H9 (cell line): Measurements from ENCODE around the gene TLE6. TPM values are rescaled to one million over a fixed set of nuclear protein-coding genes. Genes with fewer than 3 reads are reported as not detected.
"Not testable (repeated sequence)": the region's sequence is repeated elsewhere in the genome, so short reads cannot be mapped to it uniquely, and the experiment has no call there.

Experiments
- DNase-seq: peaks from one replicate; pipeline ENCODE4 v3.0.0-alpha.2; 2017
- H2AFZ ChIP-seq: one replicate; pipeline ENCODE4 v1.6.1; 2013; ENCODE audit warnings: mild to moderate bottlenecking, low read length, control low read depth, moderate library complexity
- H2AK5ac ChIP-seq: 2 replicates; pipeline ENCODE4 v1.6.1; 2013; ENCODE audit warnings: low read length, control low read depth, mixed read lengths; ENCODE audit not compliant: insufficient read length
- H2BK120ac ChIP-seq: one replicate; pipeline ENCODE4 v1.6.1; 2013; ENCODE audit warnings: low read depth, mild to moderate bottlenecking, low read length, control low read depth, inconsistent platforms; ENCODE audit not compliant: poor library complexity, severe bottlenecking
- H2BK12ac ChIP-seq: 2 replicates; pipeline ENCODE4 v1.6.1; 2013; ENCODE audit warnings: low read length, control low read depth, mixed read lengths, low read depth; ENCODE audit not compliant: insufficient read length
- H2BK15ac ChIP-seq: 2 replicates; pipeline ENCODE4 v1.6.1; 2013; ENCODE audit warnings: low read depth, low read length, control low read depth
- H2BK20ac ChIP-seq: one replicate; pipeline ENCODE4 v1.6.1; 2013; ENCODE audit warnings: low read depth, mild to moderate bottlenecking, low read length, control low read depth, inconsistent platforms; ENCODE audit not compliant: poor library complexity, severe bottlenecking
- H2BK5ac ChIP-seq: 2 replicates; pipeline ENCODE4 v1.6.1; 2013; ENCODE audit warnings: low read length, control low read depth, mixed read lengths; ENCODE audit not compliant: insufficient read length
- H3K14ac ChIP-seq: 2 replicates; pipeline ENCODE4 v1.6.1; 2013; ENCODE audit warnings: low read length, control low read depth; ENCODE audit not compliant: insufficient read depth
- H3K18ac ChIP-seq: 2 replicates; pipeline ENCODE4 v1.6.1; 2013; ENCODE audit warnings: low read depth, mild to moderate bottlenecking, mixed read lengths, low read length, control low read depth; ENCODE audit not compliant: insufficient read length
- H3K23ac ChIP-seq: 2 replicates; pipeline ENCODE4 v1.6.1; 2013; ENCODE audit warnings: low read length, control low read depth, mixed read lengths, low read depth; ENCODE audit not compliant: insufficient read length
- H3K23me2 ChIP-seq: 2 replicates; pipeline ENCODE4 v1.6.1; 2013; ENCODE audit warnings: low read depth, mild to moderate bottlenecking, mixed read lengths, low read length, control low read depth; ENCODE audit not compliant: insufficient read length, poor library complexity, severe bottlenecking
- H3K27ac ChIP-seq: 2 replicates; pipeline ENCODE4 v1.5.1; 2013; ENCODE audit warnings: low read length, control low read depth, mixed read lengths, low read depth; ENCODE audit not compliant: insufficient read length
- H3K27me3 ChIP-seq: 2 replicates; pipeline ENCODE4 v1.6.1; 2013; ENCODE audit warnings: low read length, control low read depth, inconsistent platforms; ENCODE audit not compliant: insufficient read depth
- H3K4ac ChIP-seq: 2 replicates; pipeline ENCODE4 v1.6.1; 2013; ENCODE audit warnings: low read depth, mild to moderate bottlenecking, control low read depth, inconsistent platforms, low read length, moderate library complexity
- H3K4me1 ChIP-seq: 2 replicates; pipeline ENCODE4 v1.6.1; 2013; ENCODE audit warnings: low read length, control low read depth, inconsistent platforms; ENCODE audit not compliant: insufficient read depth
- H3K4me2 ChIP-seq: 2 replicates; pipeline ENCODE4 v1.6.1; 2013; ENCODE audit warnings: low read length, control low read depth, mixed read lengths; ENCODE audit not compliant: insufficient read length, insufficient read depth
- H3K56ac ChIP-seq: 2 replicates; pipeline ENCODE4 v1.6.1; 2013; ENCODE audit warnings: low read depth, mild to moderate bottlenecking, mixed read lengths, low read length, control low read depth; ENCODE audit not compliant: insufficient read length
- H3K79me1 ChIP-seq: 2 replicates; pipeline ENCODE4 v1.6.1; 2013; ENCODE audit warnings: low read depth, mild to moderate bottlenecking, moderate library complexity, low read length, control low read depth, inconsistent platforms; ENCODE audit not compliant: insufficient read depth, poor library complexity, severe bottlenecking
- H3K79me2 ChIP-seq: 2 replicates; pipeline ENCODE4 v1.6.1; 2013; ENCODE audit warnings: low read length, control low read depth, inconsistent platforms; ENCODE audit not compliant: insufficient read depth
- H3K9ac ChIP-seq: 2 replicates; pipeline ENCODE4 v1.6.1; 2013; ENCODE audit warnings: low read length, control low read depth, mixed read lengths; ENCODE audit not compliant: insufficient read length; ENCODE audit errors: extremely low read depth
- H3K9me3 ChIP-seq: one replicate; pipeline ENCODE4 v1.6.1; 2013; ENCODE audit warnings: low read depth, low read length, inconsistent platforms; ENCODE audit not compliant: control insufficient read depth
- H3T11ph ChIP-seq: one replicate; pipeline ENCODE4 v1.6.1; 2013; ENCODE audit warnings: mild to moderate bottlenecking, low read length, control low read depth, inconsistent platforms
- H4K20me1 ChIP-seq: one replicate; pipeline ENCODE4 v1.6.1; 2013; ENCODE audit not compliant: control insufficient read depth, insufficient read length, insufficient read depth
- H4K5ac ChIP-seq: 2 replicates; pipeline ENCODE4 v1.6.1; 2013; ENCODE audit warnings: low read depth, mild to moderate bottlenecking, mixed read lengths, low read length, control low read depth; ENCODE audit not compliant: insufficient read length
- H4K8ac ChIP-seq: replicated peaks from 2 replicates; pipeline ENCODE4 v1.6.1; 2013; ENCODE audit warnings: low read length, control low read depth, mixed read lengths, low read depth; ENCODE audit not compliant: insufficient read length
- H4K91ac ChIP-seq: 2 replicates; pipeline ENCODE4 v1.6.1; 2013; ENCODE audit warnings: low read depth, mild to moderate bottlenecking, moderate library complexity, mixed read lengths, low read length, control low read depth; ENCODE audit not compliant: insufficient read length
- H3K27ac Mint-ChIP-seq, 3 experiments: 2 replicates in 2 of 3; 3 replicates in 1 of 3; pipeline ENCODE4 v1.8.0; 2020 to 2021; ENCODE audit warnings: mixed read lengths in 3 of 3, mild to moderate bottlenecking in 1 of 3, moderate library complexity in 1 of 3
- H3K27me3 Mint-ChIP-seq: 2 replicates; pipeline ENCODE4 v1.8.0; 2021; ENCODE audit warnings: low read depth, mild to moderate bottlenecking, moderate library complexity, mixed read lengths
- H3K36me3 Mint-ChIP-seq, 3 experiments: 2 replicates in 2 of 3; 3 replicates in 1 of 3; pipeline ENCODE4 v1.8.0; 2020 to 2021; ENCODE audit warnings: low read depth in 3 of 3, mixed read lengths in 3 of 3; ENCODE audit not compliant: insufficient read depth in 1 of 3
- H3K4me1 Mint-ChIP-seq, 2 experiments: 2 replicates each; pipeline ENCODE4 v1.8.0; 2020; ENCODE audit warnings: mixed read lengths in 2 of 2
- H3K4me3 Mint-ChIP-seq, 2 experiments: 2 replicates in 1 of 2; 3 replicates in 1 of 2; pipeline ENCODE4 v1.8.0; 2020 to 2021; ENCODE audit warnings: mild to moderate bottlenecking in 2 of 2, mixed read lengths in 2 of 2, moderate library complexity in 1 of 2
- H3K9me3 Mint-ChIP-seq, 2 experiments: 2 replicates in 1 of 2; 3 replicates in 1 of 2; pipeline ENCODE4 v1.8.0; 2020; ENCODE audit warnings: mild to moderate bottlenecking in 2 of 2, mixed read lengths in 2 of 2, moderate library complexity in 1 of 2
- CTCF ChIP-seq: fragments of 200-600 bp; sonication (generic); conservative IDR thresholded peaks from 3 replicates; pipeline ENCODE4 v1.8.0; 2021; ENCODE audit warnings: antibody characterized with exemption, mild to moderate bottlenecking
- WGBS: extraction: QIAGEN DNeasy Blood & Tissue Kit; methylation state at CpG from one replicate; pipeline ENCODE4 v1.1.7; 2013; ENCODE audit warnings: missing lambda C conversion rate, low lambda C conversion rate, mixed read lengths; ENCODE audit not compliant: insufficient read length; ENCODE audit errors: extremely low coverage; 5-methylcytosine and 5-hydroxymethylcytosine counted together
- total RNA-seq: library from RNA; stranded (reverse); gene quantifications from 2 replicates; pipeline ENCODE4 v1.2.1, GENCODE V29; 2021

The TLE6 gene
- total RNA-seq, 1 experiment from 2014 or later = 1.7 TPM

- H3T11ph ChIP-seq = no peak overlapping the region
- no peak overlapping the region for H2BK20ac ChIP-seq
- 0 out of 3 replicates have a peak, but pooled peaks have one; percentile 39 for TF ChIP-seq CTCF
- H2BK120ac ChIP-seq = no peak overlapping the region
- no peaks in the 10 kb centered on the region for H3K36me3 Mint-ChIP-seq
- H3K23me2 ChIP-seq = peaks cover 11% of the 10 kb centered on the region
- peak overlapping the region; percentile 86 for H3K4me2 ChIP-seq
- no peaks in the 10 kb centered on the region for H4K20me1 ChIP-seq
- no peak overlapping the region for H2BK5ac ChIP-seq
- no CpG with 5 or more reads among the region's 44 CpGs for WGBS
- H3K4ac ChIP-seq = no peak overlapping the region
- H4K5ac ChIP-seq = no peak overlapping the region
- H3K9me3 ChIP-seq = no peaks in the 10 kb centered on the region
- H2AFZ ChIP-seq = no peak overlapping the region
- H3K23ac ChIP-seq = no peak overlapping the region
- H3K27ac ChIP-seq = no peak overlapping the region
- peak; percentile 95 for DNase-seq
- H3K79me2 ChIP-seq = no peaks in the 10 kb centered on the region
- H3K9ac ChIP-seq = no peak overlapping the region
- no peaks in the 10 kb centered on the region for H3K79me1 ChIP-seq
- no peak overlapping the region for H3K18ac ChIP-seq
- peaks cover 0 to 7% of the 10 kb centered on the region in 2 experiments; a peak in 2 of 5 replicates for H3K9me3 Mint-ChIP-seq
- H3K27me3 Mint-ChIP-seq = peaks cover 85% of the 10 kb centered on the region
- peaks cover 21 to 42% of the 10 kb centered on the region in 2 experiments for H3K4me1 Mint-ChIP-seq
- peaks cover 2% of the 10 kb centered on the region; the same call in 1 of the 2 replicates for H3K4me1 ChIP-seq
- H3K27ac Mint-ChIP-seq = peak overlapping the region; percentile 94; a peak in 6 of 7 replicates
- no peak overlapping the region for H2BK12ac ChIP-seq
- no peak overlapping the region for H2BK15ac ChIP-seq
- H4K91ac ChIP-seq = no peak overlapping the region
- H3K14ac ChIP-seq = no peak overlapping the region; the same call in 1 of the 2 replicates
- H3K56ac ChIP-seq = no peak overlapping the region
- H3K27me3 ChIP-seq = no peaks in the 10 kb centered on the region
- no peak overlapping the region for H2AK5ac ChIP-seq
- no peak overlapping the region for H4K8ac ChIP-seq
- peak overlapping the region; percentile 73 to 89 for H3K4me3 Mint-ChIP-seq
Observed at GRCh38 chr19:3036119-3036976, 59.0 kb downstream of the TLE6 start.

- not testable (repeated sequence) for H3K27ac ChIP-seq, H2BK120ac ChIP-seq, H2BK15ac ChIP-seq, H4K20me1 ChIP-seq, H3K9ac ChIP-seq, H2AK5ac ChIP-seq, H4K8ac ChIP-seq, H3K14ac ChIP-seq, H3T11ph ChIP-seq, H2BK5ac ChIP-seq, H3K4me1 ChIP-seq, H2BK20ac ChIP-seq, H2AFZ ChIP-seq, H2BK12ac ChIP-seq, H3K4ac ChIP-seq, H3K36me3 Mint-ChIP-seq, DNase-seq, H3K23ac ChIP-seq, H3K18ac ChIP-seq, H4K91ac ChIP-seq, H4K5ac ChIP-seq, H3K56ac ChIP-seq, H3K79me2 ChIP-seq, H3K79me1 ChIP-seq, H3K27me3 ChIP-seq, H3K9me3 ChIP-seq, H3K9me3 Mint-ChIP-seq
- Mint-ChIP-seq H3K4me1 (peaks cover 23 to 45% of the 10 kb centered on the region in 2 experiments), H3K27me3 (peaks cover 81% of the 10 kb centered on the region), H3K27ac (peak overlapping the region in 2 of 3 experiments; percentile 91 to 94; a peak in 3 of 7 replicates), H3K4me3 (peak overlapping the region; percentile 73 to 89; a peak in 4 of 5 replicates)
- no CpG with 5 or more reads among the region's 14 CpGs for WGBS
- peaks cover 11% of the 10 kb centered on the region for H3K23me2 ChIP-seq
- H3K4me2 ChIP-seq = peak overlapping the region; percentile 86
Observed at GRCh38 chr19:3036977-3037544, 59.7 kb downstream of the TLE6 start.
